ENCODE results near the gene BMAL1. TPM values are rescaled to one million over a fixed set of nuclear protein-coding genes. Genes with fewer than 3 reads are reported as not detected.

The BMAL1 gene
- total RNA-seq, 1 experiment from 2014 or later = 3.3 TPM

DNA sequence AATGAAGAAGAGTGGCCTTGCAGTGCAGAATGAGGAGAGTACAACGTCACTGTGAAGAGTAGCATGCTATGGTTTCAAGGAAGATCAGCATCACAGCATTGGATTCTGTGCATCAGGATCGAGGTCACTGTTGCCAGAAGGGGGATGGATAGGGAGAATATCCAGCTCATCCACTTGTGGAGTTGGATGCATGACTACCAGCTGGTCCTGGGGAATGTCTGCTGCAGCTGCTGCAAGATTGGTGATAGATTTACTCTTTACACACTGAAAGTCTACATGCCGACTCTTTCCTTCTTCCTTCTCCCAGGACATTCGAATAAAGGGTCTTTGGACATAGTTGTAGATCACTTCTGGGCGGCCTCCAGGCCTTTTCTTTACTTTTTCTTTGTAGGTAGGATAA is 111.2 kb downstream of the BMAL1 start:
- H3K18ac ChIP-seq (ENCODE audit: insufficient read length, low read depth, low read length) = no peak overlapping the region
- H2BK5ac ChIP-seq (ENCODE audit: insufficient read length, low read length) = no peak overlapping the region
- no peak overlapping the region for H3T11ph ChIP-seq (ENCODE audit: low read length)
- H3K27ac ChIP-seq (ENCODE audit: insufficient read length, low read depth, low read length) = no peak overlapping the region
- Mint-ChIP-seq H3K27ac (no peak overlapping the region), H3K9me3 (no peaks in the 10 kb centered on the region), H3K4me1 (no peaks in the 10 kb centered on the region), H3K4me3 (no peak overlapping the region), H3K36me3 (ENCODE audit: insufficient read depth in 1 of 3, low read depth in 3 of 3) (peaks cover 0 to 12% (median 8%) of the 10 kb centered on the region in 3 experiments; a peak in 4 of 7 replicates), H3K27me3 (ENCODE audit: low read depth) (no peaks in the 10 kb centered on the region)
- no peak overlapping the region for H3K23ac ChIP-seq (ENCODE audit: insufficient read length, low read depth, low read length)
- no CpG with 5 or more reads among the region's 5 CpGs for WGBS (ENCODE audit: extremely low coverage, insufficient read length, low lambda C conversion rate)
- H4K5ac ChIP-seq (ENCODE audit: insufficient read length, low read depth, low read length) = no peak overlapping the region
- DNase-seq = no peak
- no peak overlapping the region for H2AK5ac ChIP-seq (ENCODE audit: insufficient read length, low read length)
- H3K9ac ChIP-seq (ENCODE audit: extremely low read depth, insufficient read length, low read length) = no peak overlapping the region
- no peak overlapping the region for H4K8ac ChIP-seq (replicated peaks; ENCODE audit: insufficient read length, low read depth, low read length)
- no peak overlapping the region for H2BK120ac ChIP-seq (ENCODE audit: low read depth, low read length, poor library complexity, severe bottlenecking)
- no peak overlapping the region for H2BK15ac ChIP-seq (ENCODE audit: low read depth, low read length)
- no peak overlapping the region for H2BK20ac ChIP-seq (ENCODE audit: low read depth, low read length, poor library complexity, severe bottlenecking)
- no peak overlapping the region for H3K56ac ChIP-seq (ENCODE audit: insufficient read length, low read depth, low read length)
- H3K14ac ChIP-seq (ENCODE audit: insufficient read depth, low read length) = no peak overlapping the region
- H2AFZ ChIP-seq (ENCODE audit: low read length) = no peak overlapping the region
- no peak overlapping the region for H3K4me2 ChIP-seq (ENCODE audit: insufficient read depth, insufficient read length, low read length)
- H3K79me1 ChIP-seq (ENCODE audit: insufficient read depth, low read depth, low read length, poor library complexity, severe bottlenecking) = no peaks in the 10 kb centered on the region
- H3K79me2 ChIP-seq (ENCODE audit: insufficient read depth, low read length) = no peaks in the 10 kb centered on the region
- TF ChIP-seq, protein P1, sequence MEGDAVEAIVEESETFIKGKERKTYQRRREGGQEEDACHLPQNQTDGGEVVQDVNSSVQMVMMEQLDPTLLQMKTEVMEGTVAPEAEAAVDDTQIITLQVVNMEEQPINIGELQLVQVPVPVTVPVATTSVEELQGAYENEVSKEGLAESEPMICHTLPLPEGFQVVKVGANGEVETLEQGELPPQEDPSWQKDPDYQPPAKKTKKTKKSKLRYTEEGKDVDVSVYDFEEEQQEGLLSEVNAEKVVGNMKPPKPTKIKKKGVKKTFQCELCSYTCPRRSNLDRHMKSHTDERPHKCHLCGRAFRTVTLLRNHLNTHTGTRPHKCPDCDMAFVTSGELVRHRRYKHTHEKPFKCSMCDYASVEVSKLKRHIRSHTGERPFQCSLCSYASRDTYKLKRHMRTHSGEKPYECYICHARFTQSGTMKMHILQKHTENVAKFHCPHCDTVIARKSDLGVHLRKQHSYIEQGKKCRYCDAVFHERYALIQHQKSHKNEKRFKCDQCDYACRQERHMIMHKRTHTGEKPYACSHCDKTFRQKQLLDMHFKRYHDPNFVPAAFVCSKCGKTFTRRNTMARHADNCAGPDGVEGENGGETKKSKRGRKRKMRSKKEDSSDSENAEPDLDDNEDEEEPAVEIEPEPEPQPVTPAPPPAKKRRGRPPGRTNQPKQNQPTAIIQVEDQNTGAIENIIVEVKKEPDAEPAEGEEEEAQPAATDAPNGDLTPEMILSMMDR (conservative IDR thresholded peaks at IDR 0.05) = no peak
- H3K4me1 ChIP-seq (ENCODE audit: insufficient read depth, low read length) = no peaks in the 10 kb centered on the region
- no peak overlapping the region for H4K91ac ChIP-seq (ENCODE audit: insufficient read length, low read depth, low read length)
- H3K27me3 ChIP-seq (ENCODE audit: insufficient read depth, low read length) = no peaks in the 10 kb centered on the region
- H3K23me2 ChIP-seq (ENCODE audit: insufficient read length, low read depth, low read length, poor library complexity, severe bottlenecking) = no peaks in the 10 kb centered on the region
- H3K9me3 ChIP-seq (ENCODE audit: control insufficient read depth, low read depth, low read length) = no peaks in the 10 kb centered on the region
- no peaks in the 10 kb centered on the region for H4K20me1 ChIP-seq (ENCODE audit: control insufficient read depth, insufficient read depth, insufficient read length)
- no peak overlapping the region for H2BK12ac ChIP-seq (ENCODE audit: insufficient read length, low read depth, low read length)
- no peak overlapping the region for H3K4ac ChIP-seq (ENCODE audit: low read depth, low read length)
